OCI-LY1 (cell line): ENCODE measurements around the gene KRTAP2-1.

Experiments used
- CTCF ChIP-seq: fragments of 200-600 bp; sonication (generic), shearing (Covaris generic); IDR thresholded peaks from 2 replicates; pipeline ENCODE4 v1.5.1; 2017; ENCODE audit warnings: mild to moderate bottlenecking, antibody characterized with exemption, low read length, moderate library complexity, mixed read lengths
- EZH2 ChIP-seq: fragments of 200-600 bp; sonication (generic), shearing (Covaris generic); IDR thresholded peaks from 2 replicates; pipeline ENCODE4 v1.8.0; 2017; ENCODE audit warnings: borderline replicate concordance, mixed run types, mild to moderate bottlenecking, antibody characterized with exemption, low read length, moderate library complexity, mixed read lengths

GRCh38 chr17:41049110-41049509 is 2.0 kb upstream of the KRTAP2-1 start:
- TF ChIP-seq CTCF = no peak
- no peak for TF ChIP-seq EZH2
